22Rv1 (cell line): Measurements from ENCODE around the gene ECEL1.

Experiments used
- CTCF ChIP-seq: fragments of 450-650 bp; IDR thresholded peaks from 2 replicates; pipeline ENCODE4 v1.5.1; 2017; ENCODE audit warnings: mild to moderate bottlenecking
- ZFX ChIP-seq: fragments of 450-650 bp; IDR thresholded peaks from 2 replicates; pipeline ENCODE4 v1.6.1; 2017; ENCODE audit warnings: antibody characterized with exemption, borderline replicate concordance

- TF ChIP-seq CTCF, result no peak
- no peak for TF ChIP-seq ZFX
Measured at GRCh38 chr2:232515639-232516038, 28.0 kb upstream of the ECEL1 start.
